Mammary epithelial cell (primary cell): ENCODE results near the gene CYB561D1.

ENCODE experiments used
- CTCF ChIP-seq, 2 donors: IDR thresholded peaks in 1 of 2; conservative IDR thresholded peaks in 1 of 2; 2 replicates each; pipeline ENCODE4 v1.5.1; 2011 to 2012; ENCODE audit warnings: inconsistent platforms in 2 of 2, low read length in 2 of 2, mild to moderate bottlenecking in 2 of 2, control low read depth in 1 of 2, low read depth in 1 of 2; ENCODE audit not compliant: insufficient read depth in 1 of 2; ENCODE audit errors: extremely low read depth in 1 of 2
- EZH2 ChIP-seq: IDR thresholded peaks from 2 replicates; pipeline ENCODE4 v1.6.1; 2012; ENCODE audit warnings: low read length, inconsistent platforms, borderline replicate concordance

GRCh38 chr1:109479311-109479710, 14.6 kb upstream of the CYB561D1 start:
- TF ChIP-seq CTCF (conservative IDR thresholded peaks at IDR 0.05 in 1 of 2, IDR thresholded peaks at IDR 0.05 in 1 of 2; ENCODE audit: extremely low read depth in 1 of 2, insufficient read depth in 1 of 2, low read depth in 1 of 2, low read length in 2 of 2) = no peak
- TF ChIP-seq EZH2 = no peak
